Stomach (tissue), 4 donors: Measurements from ENCODE around the gene RAB23.

Experiments used
- EP300 ChIP-seq: sonication (generic); formaldehyde crosslinking; IDR thresholded peaks from one replicate; pipeline ENCODE4 v1.6.1; 2017; ENCODE audit warnings: antibody characterized with exemption
- POLR2A ChIP-seq, 4 donors: fragments of 450-650 bp; IDR thresholded peaks; one replicate each; pipeline ENCODE4 v1.6.1; 2016; ENCODE audit warnings: antibody characterized with exemption in 4 of 4, control low read depth in 2 of 4, mild to moderate bottlenecking in 1 of 4, moderate library complexity in 1 of 4
- POLR2AphosphoS5 ChIP-seq, 3 donors: sonication (generic); formaldehyde crosslinking; IDR thresholded peaks; one replicate each; pipeline ENCODE4 v1.6.1; 2016; ENCODE audit warnings: antibody characterized with exemption in 3 of 3
- TF ChIP-seq, protein P1 (sequence below), 7 experiments: fragments of 450-650 bp in 4 of 7; fragments of 200-600 bp in 3 of 7; sonication (generic) in 3 of 7; IDR thresholded peaks; one replicate each; pipeline ENCODE4 v1.5.1; 2016 to 2019; ENCODE audit warnings: antibody characterized with exemption in 7 of 7, control low read depth in 2 of 7, mild to moderate bottlenecking in 1 of 7

- TF ChIP-seq, protein P1, sequence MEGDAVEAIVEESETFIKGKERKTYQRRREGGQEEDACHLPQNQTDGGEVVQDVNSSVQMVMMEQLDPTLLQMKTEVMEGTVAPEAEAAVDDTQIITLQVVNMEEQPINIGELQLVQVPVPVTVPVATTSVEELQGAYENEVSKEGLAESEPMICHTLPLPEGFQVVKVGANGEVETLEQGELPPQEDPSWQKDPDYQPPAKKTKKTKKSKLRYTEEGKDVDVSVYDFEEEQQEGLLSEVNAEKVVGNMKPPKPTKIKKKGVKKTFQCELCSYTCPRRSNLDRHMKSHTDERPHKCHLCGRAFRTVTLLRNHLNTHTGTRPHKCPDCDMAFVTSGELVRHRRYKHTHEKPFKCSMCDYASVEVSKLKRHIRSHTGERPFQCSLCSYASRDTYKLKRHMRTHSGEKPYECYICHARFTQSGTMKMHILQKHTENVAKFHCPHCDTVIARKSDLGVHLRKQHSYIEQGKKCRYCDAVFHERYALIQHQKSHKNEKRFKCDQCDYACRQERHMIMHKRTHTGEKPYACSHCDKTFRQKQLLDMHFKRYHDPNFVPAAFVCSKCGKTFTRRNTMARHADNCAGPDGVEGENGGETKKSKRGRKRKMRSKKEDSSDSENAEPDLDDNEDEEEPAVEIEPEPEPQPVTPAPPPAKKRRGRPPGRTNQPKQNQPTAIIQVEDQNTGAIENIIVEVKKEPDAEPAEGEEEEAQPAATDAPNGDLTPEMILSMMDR (IDR thresholded peaks at IDR 0.05) = no peak
- no peak for TF ChIP-seq POLR2A (IDR thresholded peaks at IDR 0.05)
- TF ChIP-seq EP300 = no peak
- no peak for TF ChIP-seq POLR2AphosphoS5 (IDR thresholded peaks at IDR 0.05)
These were observed 59.6 kb downstream of the RAB23 start for GRCh38 chr6:57162516-57162915.
